Stimulated activated CD8-positive, alpha-beta memory T cell treated with anti-CD3 and anti-CD28 coated beads, Interleukin-15, amount 100 ng/mL, for 4 hours (primary cell): ENCODE measurements around the gene KCNMA1.

ENCODE experiments used
- DNase-seq, 2 donors: peaks; one replicate each; pipeline ENCODE4 v3.0.0-alpha.2; 2020; ENCODE audit warnings: low read depth in 2 of 2

KCNMA1 gene

DNA sequence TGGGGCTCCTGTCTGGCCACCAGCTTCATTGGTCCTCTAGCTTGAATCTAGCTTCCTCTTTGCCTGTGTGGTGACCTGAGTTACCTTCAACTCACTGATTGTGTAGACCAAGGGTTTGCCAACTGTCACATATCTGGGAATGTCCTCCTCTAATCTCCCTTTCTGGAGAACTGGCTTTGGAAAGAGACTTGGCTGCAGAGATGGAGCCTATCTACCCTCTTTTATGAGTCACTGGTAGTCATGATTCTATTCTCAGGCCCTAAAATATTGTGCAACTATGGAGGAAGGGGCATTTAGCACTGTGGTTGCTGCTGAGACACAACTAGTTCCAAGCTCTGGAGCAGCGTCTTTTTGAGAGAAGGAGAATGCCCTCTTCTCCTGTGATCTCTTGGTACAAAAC, 691.3 kb downstream of the KCNMA1 start:
- no peak for DNase-seq

DNA sequence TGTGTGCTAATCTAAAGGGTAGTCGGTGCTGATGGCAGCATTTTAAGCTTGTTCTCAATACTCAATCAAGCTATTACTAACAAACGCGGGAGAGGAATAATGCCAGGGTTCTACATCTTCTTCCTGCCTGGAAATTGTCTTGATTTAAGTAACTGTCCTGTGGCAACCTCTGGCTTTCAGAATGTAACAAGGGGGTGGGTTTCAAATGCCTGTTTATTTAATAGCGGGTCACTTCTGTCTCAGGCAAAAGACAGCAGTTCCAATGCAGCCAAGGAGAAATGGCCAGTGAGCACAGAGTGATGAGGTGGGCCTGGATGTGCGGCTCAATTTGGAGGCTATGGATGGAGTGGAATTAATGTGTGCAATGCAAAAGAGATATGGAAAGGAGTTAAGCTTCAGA, 692.4 kb downstream of the KCNMA1 start:
- DNase-seq: no peak

- no peak for DNase-seq
These were observed 693.0 kb downstream of the KCNMA1 start for GRCh38 chr10:76944640-76945039.

DNA sequence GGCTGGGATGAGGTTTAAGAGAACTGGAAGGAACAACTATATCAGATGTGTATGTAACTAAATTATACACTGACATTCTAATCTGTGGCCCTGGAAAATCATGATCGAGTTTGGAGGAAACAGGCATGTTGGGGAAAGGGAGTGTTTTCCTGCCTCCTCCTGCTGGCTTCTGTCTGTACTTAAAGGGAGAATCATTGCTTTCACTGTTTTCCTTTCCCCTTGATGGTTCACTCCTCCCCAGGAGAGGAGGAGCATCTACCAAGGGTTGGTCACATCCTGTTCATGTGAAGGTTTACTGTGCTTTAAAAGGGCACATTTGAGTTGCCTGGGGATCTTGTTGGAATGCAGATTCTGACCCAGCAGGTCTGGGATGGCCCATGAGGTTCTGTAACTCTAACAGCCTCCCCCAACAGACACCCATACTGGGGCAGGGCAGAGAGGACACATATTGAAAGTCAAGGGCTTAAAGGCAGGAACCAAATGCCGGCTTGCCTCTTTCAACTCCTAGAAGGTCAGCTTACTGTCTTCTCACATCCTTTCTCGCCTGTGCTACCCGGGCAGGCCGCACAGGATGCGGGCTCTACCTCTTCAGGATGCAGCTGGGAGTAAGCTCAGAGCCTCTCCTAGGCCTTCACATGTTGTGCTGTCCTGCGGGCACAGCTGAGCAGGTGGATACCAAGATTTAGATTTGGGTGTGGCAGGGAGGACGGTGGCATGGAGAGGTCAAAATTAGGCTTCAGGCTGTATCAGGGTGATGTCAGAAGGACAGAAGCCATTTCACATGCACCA, 694.8 kb downstream of the KCNMA1 start:
- DNase-seq: no peak

GRCh38 chr10:76939933-76940468, 697.6 kb downstream of the KCNMA1 start:
- DNase-seq: no peak

DNA sequence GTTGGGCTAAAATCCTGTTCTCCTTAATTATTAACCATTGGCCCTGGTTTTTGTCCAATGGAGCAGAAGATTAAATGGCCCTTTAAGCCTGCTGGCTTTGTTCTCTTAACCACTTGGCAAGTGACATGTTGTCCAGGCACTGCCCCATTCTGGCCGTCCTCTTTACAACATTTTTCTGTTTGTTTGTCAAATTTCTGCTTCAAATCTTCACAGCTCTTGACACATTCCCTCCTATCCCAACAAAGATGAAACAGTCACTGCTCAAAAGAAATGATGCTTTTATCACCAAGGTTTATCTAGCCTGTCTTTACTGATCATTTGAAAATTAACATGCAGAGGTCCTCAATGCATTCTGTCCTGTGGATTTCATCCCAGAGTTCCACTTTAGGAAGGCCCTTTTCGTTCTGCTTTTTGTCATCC, 700.4 kb downstream of the KCNMA1 start:
- no peak for DNase-seq

GRCh38 chr10:76935941-76936613, 701.5 kb downstream of the KCNMA1 start:
- no peak for DNase-seq

DNA sequence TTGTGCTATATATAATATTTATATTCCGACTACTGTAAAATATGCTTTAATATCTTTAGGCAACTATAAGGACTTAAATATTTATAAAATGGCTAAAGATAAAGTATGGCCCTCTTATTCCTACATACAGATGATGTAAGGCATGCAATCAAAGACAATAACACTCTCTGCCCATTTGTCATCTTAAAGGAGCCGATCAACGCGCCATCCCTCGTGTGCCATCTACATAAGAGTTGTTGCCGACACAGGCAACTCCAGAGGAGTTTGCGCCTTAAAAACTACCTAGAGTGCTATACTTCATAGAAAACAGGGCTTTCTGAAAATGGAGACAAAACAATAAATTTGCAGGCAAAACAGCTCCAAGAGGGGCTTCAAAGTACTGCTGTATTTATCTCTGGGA, 709.0 kb downstream of the KCNMA1 start:
- no peak for DNase-seq

DNA sequence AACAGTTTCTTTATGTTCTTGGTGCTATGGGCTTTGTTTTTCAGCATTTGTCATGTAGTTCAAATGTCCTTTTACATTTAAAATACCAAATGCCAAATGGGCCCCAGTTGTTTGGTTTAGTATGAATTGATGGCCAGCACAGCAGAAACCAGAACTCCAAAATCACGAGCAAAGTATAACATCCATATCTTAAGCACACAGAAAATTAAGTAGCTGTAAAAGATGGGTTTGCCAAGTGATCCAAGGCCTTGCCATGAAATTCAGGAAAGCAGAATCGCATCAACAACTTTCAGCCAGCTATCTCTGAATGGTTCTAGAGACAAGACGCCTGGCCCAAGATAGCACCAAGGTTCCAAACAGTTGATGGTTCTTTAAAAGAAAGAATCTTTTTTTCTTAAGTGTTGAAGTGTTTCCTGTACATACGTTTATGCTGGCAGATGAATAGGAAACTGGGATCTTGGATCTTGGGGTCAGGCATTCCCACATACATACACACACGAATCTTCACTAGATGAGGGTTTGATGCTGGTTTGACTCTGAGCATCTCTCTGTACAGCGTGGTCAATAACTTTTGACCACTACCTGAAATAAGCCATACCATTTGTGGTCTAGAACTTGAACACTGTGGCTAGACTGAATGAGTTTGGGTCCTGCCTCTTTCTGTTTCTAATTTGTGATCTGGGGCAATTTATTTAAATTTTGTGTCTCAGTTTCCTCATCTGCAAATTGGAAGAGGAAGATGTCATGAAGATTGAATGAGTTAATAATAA, 711.8 kb downstream of the KCNMA1 start:
- no peak for DNase-seq

GRCh38 chr10:76922666-76923065, 714.9 kb downstream of the KCNMA1 start:
- DNase-seq: no peak

GRCh38 chr10:76921383-76922010, 716.1 kb downstream of the KCNMA1 start:
- DNase-seq: no peak

DNA sequence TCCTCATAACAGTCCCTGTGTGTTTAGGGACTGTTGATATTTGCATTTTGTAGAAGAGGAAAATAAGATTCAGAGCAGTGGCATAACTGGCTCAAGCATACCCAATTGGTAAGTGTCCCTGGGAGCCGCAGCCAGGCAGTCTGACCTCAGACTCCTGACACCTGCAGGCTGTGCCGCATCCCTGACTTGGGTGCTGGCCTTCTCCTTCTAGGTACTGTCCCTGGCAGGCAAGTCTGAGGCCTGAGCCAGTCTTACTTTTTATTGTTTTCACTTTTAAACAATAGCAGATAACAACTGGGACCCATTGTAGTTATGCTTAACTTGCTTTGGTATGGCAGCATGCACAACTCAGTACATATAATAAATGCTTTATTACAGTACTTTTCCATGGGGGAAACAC, 717.0 kb downstream of the KCNMA1 start:
- no peak for DNase-seq

DNA sequence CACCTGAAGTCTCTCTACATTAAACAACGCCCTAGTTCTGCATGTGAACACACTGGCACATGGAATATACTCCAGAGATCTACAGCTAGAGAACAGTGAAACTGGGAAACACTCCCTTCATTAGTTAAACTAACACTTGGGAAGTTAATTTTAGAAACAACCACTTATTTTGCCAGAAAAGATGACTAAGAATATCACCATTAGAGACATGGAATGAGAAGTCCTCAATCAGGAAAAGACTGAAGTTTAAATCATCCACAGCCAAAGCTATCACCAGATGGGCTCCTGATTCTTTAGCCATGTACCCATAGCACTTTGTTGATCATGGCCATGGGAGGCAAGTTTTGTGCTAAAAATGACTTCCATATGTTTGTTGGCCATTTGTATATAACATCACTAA, 719.5 kb downstream of the KCNMA1 start:
- no peak for DNase-seq

DNA sequence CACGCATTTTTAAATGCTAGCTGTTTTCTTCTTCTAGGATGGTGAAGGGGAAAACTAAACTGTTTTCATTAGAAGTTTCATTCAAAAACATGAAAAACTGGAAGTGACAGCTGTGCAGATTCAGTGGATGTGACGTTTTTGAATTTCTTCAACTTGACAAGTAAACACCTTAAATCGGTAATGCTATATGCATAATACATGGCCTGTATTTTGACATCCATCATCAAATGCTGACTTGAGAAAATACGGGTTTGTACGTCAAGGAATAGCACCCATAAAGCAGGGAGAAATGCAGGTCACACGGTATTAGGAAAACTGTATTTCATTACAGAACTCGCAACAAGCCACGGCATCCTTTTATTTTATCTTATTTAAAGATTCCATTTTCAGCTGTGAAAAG, 720.5 kb downstream of the KCNMA1 start:
- DNase-seq: no peak

- no peak for DNase-seq
These were observed 721.1 kb downstream of the KCNMA1 start for GRCh38 chr10:76916536-76916935.

DNA sequence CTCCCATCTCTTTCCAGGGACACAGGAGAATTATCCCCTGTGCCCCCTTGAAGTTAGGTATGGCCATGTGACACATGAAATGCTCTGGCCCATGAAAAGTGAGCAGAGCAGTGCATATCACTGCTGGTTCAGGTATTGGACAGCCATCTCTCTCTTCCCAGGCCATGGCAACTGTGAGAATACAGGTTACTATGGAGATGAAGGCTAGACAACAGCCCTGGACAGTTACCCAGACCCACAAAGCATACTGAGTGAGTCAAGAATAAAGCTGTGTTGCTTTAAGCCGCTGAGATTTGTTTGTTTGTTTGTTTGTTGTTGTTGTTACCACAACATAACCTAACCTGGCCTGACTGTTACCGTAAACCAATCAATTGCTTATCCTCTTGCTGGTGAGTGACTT, 722.3 kb downstream of the KCNMA1 start:
- DNase-seq: no peak

- no peak for DNase-seq
These were observed 726.4 kb downstream of the KCNMA1 start for GRCh38 chr10:76911184-76911583.

GRCh38 chr10:76910184-76910962, 727.2 kb downstream of the KCNMA1 start:
- DNase-seq: no peak

- no peak for DNase-seq
These were observed 731.4 kb downstream of the KCNMA1 start for GRCh38 chr10:76906256-76906655.

DNA sequence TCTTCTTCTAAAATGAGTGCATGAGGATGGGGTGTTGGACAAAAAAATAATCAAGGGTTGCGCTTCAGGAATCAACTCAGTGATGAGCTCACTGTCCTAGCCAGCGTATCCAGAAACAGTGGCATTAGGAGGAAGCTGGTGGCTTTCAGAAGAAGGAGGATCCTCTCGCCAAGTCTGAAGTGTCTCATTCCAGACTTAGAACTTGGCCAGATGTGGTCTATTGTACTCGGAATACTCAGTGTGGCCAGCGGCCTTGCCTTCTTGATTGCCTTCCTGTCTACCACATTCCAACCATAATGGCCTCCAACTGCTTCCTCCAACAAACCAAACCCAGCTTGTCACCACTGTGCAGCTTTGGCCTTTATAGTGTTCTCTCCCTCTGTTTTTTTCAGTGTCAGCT, 732.4 kb downstream of the KCNMA1 start:
- DNase-seq: no peak

DNA sequence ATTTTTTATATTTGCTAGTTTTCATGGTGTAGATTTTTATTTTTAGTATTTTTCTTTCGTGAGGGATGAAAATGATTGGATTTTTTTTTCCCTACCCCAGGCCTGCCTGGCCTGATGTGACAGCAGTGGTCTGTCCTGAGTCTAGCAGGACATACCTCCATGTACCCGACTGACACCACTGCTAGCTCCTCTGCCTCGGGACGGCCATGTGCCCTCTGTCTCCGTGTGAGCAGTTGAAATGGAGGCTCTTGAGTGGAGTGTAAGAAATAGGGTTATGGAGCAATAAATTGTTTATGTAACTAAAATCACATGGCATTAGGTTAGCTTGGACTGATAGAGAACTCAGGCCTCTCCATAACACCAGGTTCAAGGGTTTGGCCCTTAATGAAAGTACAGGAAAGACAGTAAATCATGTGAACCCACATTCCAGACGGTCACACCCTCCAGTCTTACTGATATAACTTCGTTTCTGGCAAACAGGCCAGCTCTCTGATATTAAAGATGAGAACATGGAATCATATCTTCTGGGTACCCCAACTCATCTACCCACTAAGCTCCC, 734.1 kb downstream of the KCNMA1 start:
- no peak for DNase-seq
